GM23338 (cell line): ENCODE results near the gene RNF145. TPM values are rescaled to one million over a fixed set of nuclear protein-coding genes. Genes with fewer than 3 reads are reported as not detected.

ENCODE experiments used
- ATAC-seq: fragments of 200-7000 bp; cut with Tn5 transposase; 3 replicates; pipeline ENCODE4 v1.9.1; 2020
- DNase-seq: peaks from one replicate; pipeline ENCODE4 v3.0.0-alpha.2; 2015; ENCODE audit warnings: low spot score
- H2AFZ ChIP-seq: fragments of 200-600 bp; sonication (generic); 2 replicates; pipeline ENCODE4 v1.8.0; 2016; ENCODE audit warnings: antibody characterized with exemption, mild to moderate bottlenecking, moderate library complexity
- H3F3A ChIP-seq: fragments of 200-600 bp; sonication (generic); replicated peaks from 2 replicates; pipeline ENCODE4 v1.8.0; 2017; ENCODE audit warnings: antibody characterized with exemption, mixed run types, low read depth
- H3K27ac ChIP-seq: fragments of 200-600 bp; sonication (generic); 2 replicates; pipeline ENCODE4 v1.6.1; 2016; ENCODE audit warnings: low read depth
- H3K27me3 ChIP-seq: fragments of 200-600 bp; sonication (generic); 2 replicates; pipeline ENCODE4 v1.8.0; 2016; ENCODE audit warnings: mild to moderate bottlenecking, mixed run types, moderate library complexity; ENCODE audit not compliant: insufficient read depth
- H3K36me3 ChIP-seq: fragments of 200-600 bp; sonication (generic); 2 replicates; pipeline ENCODE4 v1.8.0; 2016; ENCODE audit warnings: mild to moderate bottlenecking; ENCODE audit not compliant: insufficient read depth
- H3K4me1 ChIP-seq: fragments of 200-600 bp; sonication (generic); 2 replicates; pipeline ENCODE4 v1.8.0; 2016; ENCODE audit warnings: mild to moderate bottlenecking, moderate library complexity; ENCODE audit not compliant: insufficient read depth
- H3K4me2 ChIP-seq: fragments of 200-600 bp; sonication (generic); 2 replicates; pipeline ENCODE4 v1.7.1; 2017; ENCODE audit warnings: mixed run types
- H3K4me3 ChIP-seq: fragments of 200-600 bp; sonication (generic); 2 replicates; pipeline ENCODE4 v1.6.1; 2016; ENCODE audit warnings: mixed run types
- H3K79me2 ChIP-seq: fragments of 200-600 bp; sonication (generic); replicated peaks from 2 replicates; pipeline ENCODE4 v1.8.0; 2017; ENCODE audit warnings: mild to moderate bottlenecking; ENCODE audit not compliant: insufficient read depth
- H3K9me2 ChIP-seq: fragments of 200-600 bp; sonication (generic); 2 replicates; pipeline ENCODE4 v1.8.0; 2017; ENCODE audit not compliant: insufficient read depth
- H4K20me1 ChIP-seq: fragments of 200-600 bp; sonication (generic); replicated peaks from 2 replicates; pipeline ENCODE4 v1.8.0; 2017; ENCODE audit warnings: mild to moderate bottlenecking; ENCODE audit not compliant: insufficient read depth
- H3K27ac Mint-ChIP-seq: 2 replicates; pipeline ENCODE4 v1.8.0; 2020; ENCODE audit warnings: inconsistent platforms, mild to moderate bottlenecking, moderate library complexity, mixed read lengths
- H3K27me3 Mint-ChIP-seq: 3 replicates; pipeline ENCODE4 v1.8.0; 2022; ENCODE audit warnings: low read depth, mild to moderate bottlenecking, moderate library complexity, mixed read lengths, inconsistent platforms; ENCODE audit not compliant: insufficient read depth, poor library complexity
- H3K36me3 Mint-ChIP-seq: 3 replicates; pipeline ENCODE4 v1.8.0; 2021; ENCODE audit warnings: low read depth, mild to moderate bottlenecking, inconsistent platforms, moderate library complexity, mixed read lengths
- H3K4me1 Mint-ChIP-seq: 3 replicates; pipeline ENCODE4 v1.8.0; 2020; ENCODE audit warnings: mild to moderate bottlenecking, inconsistent platforms, mixed read lengths
- H3K4me3 Mint-ChIP-seq: 3 replicates; pipeline ENCODE4 v1.8.0; 2021; ENCODE audit warnings: moderate library complexity, mild to moderate bottlenecking, inconsistent platforms, mixed read lengths
- H3K9me3 Mint-ChIP-seq: 3 replicates; pipeline ENCODE4 v1.8.0; 2020; ENCODE audit warnings: moderate library complexity, mild to moderate bottlenecking, inconsistent platforms, mixed read lengths
- CREB1 ChIP-seq: fragments of 250-450 bp; sonication (Bioruptor Pico); IDR thresholded peaks from 2 replicates; pipeline ENCODE4 v1.5.0; 2020; ENCODE audit warnings: low read depth, mild to moderate bottlenecking, moderate library complexity
- ETS1 ChIP-seq: IDR thresholded peaks from 2 replicates; pipeline ENCODE4 v1.6.1; 2016; ENCODE audit warnings: antibody characterized with exemption
- NANOG ChIP-seq: IDR thresholded peaks from 2 replicates; pipeline ENCODE4 v1.6.1; 2016; ENCODE audit warnings: antibody characterized with exemption, borderline replicate concordance
- REST ChIP-seq: IDR thresholded peaks from one replicate; pipeline ENCODE4 v1.6.1; 2018; ENCODE audit warnings: antibody characterized with exemption; ENCODE audit not compliant: unreplicated experiment
- ZNF114 ChIP-seq: fragments of 250-450 bp; sonication (Bioruptor Pico); IDR thresholded peaks from 2 replicates; pipeline ENCODE4 v1.5.0; 2020; ENCODE audit warnings: mild to moderate bottlenecking, moderate library complexity
- ZNF331 ChIP-seq: fragments of 250-450 bp; sonication (Bioruptor Pico); IDR thresholded peaks from 2 replicates; pipeline ENCODE4 v1.5.0; 2020; ENCODE audit warnings: low read depth, mild to moderate bottlenecking, moderate library complexity
- ZNF462 ChIP-seq: fragments of 250-450 bp; sonication (Bioruptor Pico); IDR thresholded peaks from 2 replicates; pipeline ENCODE4 v1.5.0; 2020; ENCODE audit warnings: mild to moderate bottlenecking, moderate library complexity
- polyA plus RNA-seq: library from polyadenylated mRNA; unstranded; fragments of >200 nt; fragmentation: Nextera tagmentation; extraction: Ambion mirVana; gene quantifications from 2 replicates; pipeline ENCODE4 v1.2.1, GENCODE V29; 2016
- total RNA-seq: library from RNA; depleted of rRNA; stranded (reverse); fragments of >200 nt; shearing (Covaris generic); gene quantifications from 2 replicates; pipeline ENCODE4 v1.2.3, GENCODE V29; 2014

Gene RNF145
- total and polyA plus RNA-seq, 2 experiments from 2014 or later, result 15.6 to 43.5 TPM

GRCh38 chr5:159224471-159224870, 15.1 kb upstream of the RNF145 start:
- H3K9me3 Mint-ChIP-seq, result no peaks in the 10 kb centered on the region; the same call in 2 of the 3 replicates
- no peak for TF ChIP-seq ETS1
- Histone ChIP-seq H3K79me2 (no peaks in the 10 kb centered on the region), H4K20me1 (no peaks in the 10 kb centered on the region; the same call in 1 of the 2 replicates), H3K27me3 (peaks cover 67% of the 10 kb centered on the region), H3K4me3 (no peak overlapping the region), H3K9me2 (no peaks in the 10 kb centered on the region), H3K36me3 (no peaks in the 10 kb centered on the region), H3K4me2 (no peak overlapping the region), H2AFZ (no peak overlapping the region), H3K27ac (no peak overlapping the region), H3K4me1 (peaks cover 9% of the 10 kb centered on the region), H3F3A (no peaks in the 10 kb centered on the region)
- peaks cover 11% of the 10 kb centered on the region for H3K4me1 Mint-ChIP-seq
- no peak overlapping the region for H3K4me3 Mint-ChIP-seq
- H3K27ac Mint-ChIP-seq, result no peak overlapping the region
- no peaks in the 10 kb centered on the region for H3K36me3 Mint-ChIP-seq
- DNase-seq (no peak), ATAC-seq (no peak)
- H3K27me3 Mint-ChIP-seq, result peaks cover 41% of the 10 kb centered on the region

GRCh38 chr5:159223469-159223868, 14.1 kb upstream of the RNF145 start:
- no peak overlapping the region for H3K4me3 Mint-ChIP-seq
- TF ChIP-seq ZNF114 (CRISPR knock-in tag), result no peak
- TF ChIP-seq CREB1 (CRISPR knock-in tag), result no peak
- no peak for TF ChIP-seq ZNF462 (CRISPR knock-in tag)
- TF ChIP-seq NANOG, result no peak
- no peak for TF ChIP-seq ZNF331
- TF ChIP-seq ETS1, result no peak
- TF ChIP-seq REST, result no peak

More at GRCh38 chr5:159223469-159223868, 14.1 kb upstream of the RNF145 start:
- no peaks in the 10 kb centered on the region for H3K9me2 ChIP-seq
- peaks cover 57% of the 10 kb centered on the region for H3K27me3 ChIP-seq
- peaks cover 35% of the 10 kb centered on the region for H3K27me3 Mint-ChIP-seq
- no peak overlapping the region for H3K27ac Mint-ChIP-seq
- no peaks in the 10 kb centered on the region for H3K36me3 ChIP-seq
- H3K4me1 Mint-ChIP-seq, result peaks cover 5% of the 10 kb centered on the region; the same call in 2 of the 3 replicates
- no peaks in the 10 kb centered on the region for H3K79me2 ChIP-seq
- H3K4me3 ChIP-seq, result no peak overlapping the region
- H2AFZ ChIP-seq, result no peak overlapping the region
- no peaks in the 10 kb centered on the region; the same call in 2 of the 3 replicates for H3K9me3 Mint-ChIP-seq
- no peaks in the 10 kb centered on the region for H3K36me3 Mint-ChIP-seq
- H3K27ac ChIP-seq, result no peak overlapping the region
- no peak for DNase-seq
- no peak for ATAC-seq
- no peaks in the 10 kb centered on the region; the same call in 1 of the 2 replicates for H4K20me1 ChIP-seq
- no peaks in the 10 kb centered on the region for H3F3A ChIP-seq
- no peak overlapping the region for H3K4me2 ChIP-seq
- peaks cover 2% of the 10 kb centered on the region for H3K4me1 ChIP-seq
